Bronchial epithelial cell (primary cell): Measurements from ENCODE around the gene COX8C. TPM values are rescaled to one million over a fixed set of nuclear protein-coding genes. Genes with fewer than 3 reads are reported as not detected.
"Not testable (repeated sequence)": the region's sequence is repeated elsewhere in the genome, so short reads cannot be mapped to it uniquely, and the experiment has no call there.

ENCODE experiments used
- DNase-seq: peaks from one replicate; pipeline ENCODE4 v3.0.0-alpha.2; 2010; ENCODE audit warnings: low read depth
- FAIRE-seq: peaks from 2 replicates; lab custom pipeline; 2011; peaks lifted over from hg19 to GRCh38; lab: Jason Lieb, UNC
- H3K27me3 ChIP-seq: 2 replicates; pipeline ENCODE4 v1.5.1; 2011; ENCODE audit warnings: low read length; ENCODE audit not compliant: control insufficient read depth, insufficient read depth
- H3K36me3 ChIP-seq: 2 replicates; pipeline ENCODE4 v1.5.1; 2011; ENCODE audit warnings: low read length; ENCODE audit not compliant: control insufficient read depth, insufficient read depth
- H3K4me3 ChIP-seq: 2 replicates; pipeline ENCODE4 v1.5.1; 2011; ENCODE audit warnings: mild to moderate bottlenecking, low read depth, low read length, control low read depth
- CTCF ChIP-seq: IDR thresholded peaks from 2 replicates; pipeline ENCODE4 v1.5.1; 2011; ENCODE audit warnings: mild to moderate bottlenecking, moderate library complexity, low read length, control low read depth, inconsistent platforms; ENCODE audit not compliant: insufficient read depth, severe bottlenecking
- total RNA-seq: library from RNA; depleted of rRNA; stranded (reverse); fragments of >200 nt; gene quantifications from 2 replicates; pipeline ENCODE4 v1.2.1, GENCODE V29; 2014

The COX8C gene
- total RNA-seq, 1 donor from 2014 or later, result not detected

- Histone ChIP-seq H3K36me3 (no peaks in the 10 kb centered on the region), H3K27me3 (no peaks in the 10 kb centered on the region), H3K4me3 (no peak overlapping the region)
- DNase-seq (no peak), FAIRE-seq (no peak)
- TF ChIP-seq CTCF, result no peak
These were observed 1.3 kb downstream of the COX8C start for GRCh38 chr14:93348292-93348691.

- not testable (repeated sequence) for FAIRE-seq, H3K27me3 ChIP-seq, DNase-seq, H3K36me3 ChIP-seq, H3K4me3 ChIP-seq
These were observed 7.9 kb downstream of the COX8C start for GRCh38 chr14:93354873-93355272.

- Histone ChIP-seq H3K36me3 (no peaks in the 10 kb centered on the region), H3K4me3 (no peak overlapping the region), H3K27me3 (no peaks in the 10 kb centered on the region)
- FAIRE-seq (no peak), DNase-seq (no peak)
- no peak for TF ChIP-seq CTCF
These were observed 22.2 kb downstream of the COX8C start for GRCh38 chr14:93368996-93369712.

GRCh38 chr14:93369713-93370266, 22.8 kb downstream of the COX8C start:
- H3K27me3 ChIP-seq, result no peaks in the 10 kb centered on the region
- H3K36me3 ChIP-seq, result no peaks in the 10 kb centered on the region
- no peak for FAIRE-seq
- H3K4me3 ChIP-seq, result no peak overlapping the region
- no peak for DNase-seq
- no peak for TF ChIP-seq CTCF

GRCh38 chr14:93375673-93376156, 28.7 kb downstream of the COX8C start:
- Histone ChIP-seq H3K27me3 (no peaks in the 10 kb centered on the region), H3K36me3 (no peaks in the 10 kb centered on the region), H3K4me3 (no peak overlapping the region)
- no peak for TF ChIP-seq CTCF
- FAIRE-seq (no peak), DNase-seq (no peak)

- H3K36me3 ChIP-seq, result no peaks in the 10 kb centered on the region
- FAIRE-seq (no peak), DNase-seq (no peak)
- no peak overlapping the region for H3K4me3 ChIP-seq
- TF ChIP-seq CTCF, result no peak
- no peaks in the 10 kb centered on the region for H3K27me3 ChIP-seq
These were observed 32.8 kb downstream of the COX8C start for GRCh38 chr14:93379831-93380230.
